Measurements from ENCODE around the gene RNF169.

The RNF169 gene

GRCh38 chr11:74748211-74749126, at the start of gene RNF169:
Gene RNF169, plus strand, starts transcription at chr11:74748849. Its CDS starts 32 bp downstream, at chr11:74748881.
- peak within 1 kb of the TSS; percentile 85 for H3K4me3 ChIP-seq (ENCODE audit: low read depth, low read length)
- DNase-seq (ENCODE audit: low read depth) = peak; percentile 90
- TF ChIP-seq CTCF (IDR thresholded peaks at IDR 0.05; ENCODE audit: control insufficient read depth, extremely low read depth, insufficient read depth) = no peak

- H3K4me3 ChIP-seq (ENCODE audit: low read depth, low read length) = no peak overlapping the region
- no peak for DNase-seq (ENCODE audit: low read depth)
- TF ChIP-seq CTCF (IDR thresholded peaks at IDR 0.05; ENCODE audit: control insufficient read depth, extremely low read depth, insufficient read depth) = no peak
Measured at GRCh38 chr11:74699615-74700396, 48.8 kb upstream of the RNF169 start.

- DNase-seq (ENCODE audit: low read depth) = no peak
- H3K4me3 ChIP-seq (ENCODE audit: low read depth, low read length) = no peak overlapping the region
- peak; percentile 9; the same call in 1 of the 2 replicates for TF ChIP-seq CTCF (IDR thresholded peaks at IDR 0.05; ENCODE audit: control insufficient read depth, extremely low read depth, insufficient read depth)
Measured at GRCh38 chr11:74701351-74701750, 47.3 kb upstream of the RNF169 start.

GRCh38 chr11:74702383-74703007, 46.2 kb upstream of the RNF169 start:
- no peak overlapping the region for H3K4me3 ChIP-seq (ENCODE audit: low read depth, low read length)
- peak; percentile 96 for TF ChIP-seq CTCF (IDR thresholded peaks at IDR 0.05; ENCODE audit: control insufficient read depth, extremely low read depth, insufficient read depth)
- DNase-seq (ENCODE audit: low read depth) = peak; percentile 34

- no peak for TF ChIP-seq CTCF (IDR thresholded peaks at IDR 0.05; ENCODE audit: control insufficient read depth, extremely low read depth, insufficient read depth)
- DNase-seq (ENCODE audit: low read depth) = no peak
Measured at GRCh38 chr11:74703211-74703610, 45.4 kb upstream of the RNF169 start.

GRCh38 chr11:74707182-74707581, 41.5 kb upstream of the RNF169 start:
- no peak for TF ChIP-seq CTCF (IDR thresholded peaks at IDR 0.05; ENCODE audit: control insufficient read depth, extremely low read depth, insufficient read depth)
- no peak for DNase-seq (ENCODE audit: low read depth)
- no peak overlapping the region for H3K4me3 ChIP-seq (ENCODE audit: low read depth, low read length)

More at GRCh38 chr11:74703211-74703610, 45.4 kb upstream of the RNF169 start:
- H3K4me3 ChIP-seq (ENCODE audit: low read depth, low read length) = no peak overlapping the region

Measured in LNCaP clone FGC (cell line).